Adipocyte (in vitro differentiated cells): Measurements from ENCODE around the gene SOD2.
"Not testable (repeated sequence)": the region's sequence is repeated elsewhere in the genome, so short reads cannot be mapped to it uniquely, and the experiment has no call there.

Source experiments
- DNase-seq: peaks from one replicate; pipeline ENCODE4 v3.0.0-alpha.2; 2015; ENCODE audit warnings: low read depth
- H3K27me3 ChIP-seq: replicated peaks from 2 replicates; pipeline ENCODE4 v1.7.0; 2013; ENCODE audit warnings: mild to moderate bottlenecking, low read length, moderate library complexity; ENCODE audit not compliant: control insufficient read depth, insufficient read depth
- H3K36me3 ChIP-seq: 2 replicates; pipeline ENCODE4 v1.7.0; 2013; ENCODE audit warnings: low read length, mild to moderate bottlenecking, moderate library complexity; ENCODE audit not compliant: control insufficient read depth, insufficient read depth, severe bottlenecking
- H3K4me1 ChIP-seq: 2 replicates; pipeline ENCODE4 v1.7.0; 2013; ENCODE audit warnings: mild to moderate bottlenecking, low read length, moderate library complexity; ENCODE audit not compliant: control insufficient read depth, insufficient read depth
- H3K4me3 ChIP-seq: 2 replicates; pipeline ENCODE4 v1.7.0; 2013; ENCODE audit warnings: mild to moderate bottlenecking, low read length, moderate library complexity
- H3K9ac ChIP-seq: 2 replicates; pipeline ENCODE4 v1.7.0; 2013; ENCODE audit warnings: mild to moderate bottlenecking, low read length, moderate library complexity
- H3K9me3 ChIP-seq: 2 replicates; pipeline ENCODE4 v1.7.0; 2013; ENCODE audit warnings: mild to moderate bottlenecking, low read length, moderate library complexity; ENCODE audit not compliant: control insufficient read depth

SOD2 gene

DNA sequence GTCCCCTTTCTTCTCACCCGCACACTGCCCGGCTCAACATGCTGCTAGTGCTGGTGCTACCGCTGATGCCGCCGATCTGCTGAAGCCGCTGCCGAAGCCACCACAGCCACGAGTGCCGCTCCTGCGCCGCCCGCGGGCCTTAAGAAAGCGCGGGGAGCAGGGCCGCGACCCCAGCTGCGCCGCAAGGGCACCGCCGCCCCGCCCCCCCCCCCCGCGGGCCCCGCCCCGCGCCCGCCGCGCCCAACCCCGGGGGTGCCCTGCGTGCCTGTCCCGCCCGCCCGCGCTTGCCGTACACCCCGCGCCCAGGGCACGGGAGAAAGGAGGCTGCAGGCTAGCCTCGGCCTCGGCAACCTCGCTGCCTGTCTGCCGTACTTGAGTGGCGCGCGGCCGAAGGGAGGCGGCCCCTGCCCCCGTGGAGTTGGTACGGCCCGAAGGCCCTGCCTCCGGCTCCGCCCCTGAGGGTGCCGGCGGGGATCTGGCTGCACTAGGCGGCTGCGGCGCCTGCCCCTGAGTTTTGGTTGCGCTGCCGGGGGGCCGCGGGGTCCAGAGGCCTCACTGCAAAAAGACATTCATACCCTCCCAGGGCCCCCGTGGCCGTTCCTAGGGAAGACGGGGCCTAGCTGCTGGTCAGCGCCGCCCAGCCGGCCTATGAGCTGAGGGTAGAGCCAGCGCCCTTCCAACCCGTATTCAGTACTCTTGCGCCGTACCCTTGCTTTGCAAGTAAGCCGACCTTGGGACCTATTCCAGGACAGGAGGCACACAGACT is at the start of gene SOD2:
SOD2 (minus strand) TSS at position 114 of the 766 bp plus-strand sequence; CDS start at position 40, 74 bp downstream.
- H3K4me3 ChIP-seq, result peak within 1 kb of the TSS; percentile 89
- H3K9ac ChIP-seq, result peak within 1 kb of the TSS; percentile 94
- DNase-seq, result peak; percentile 92
- peaks cover 54% of the 10 kb centered on the region for H3K4me1 ChIP-seq
- no peaks in the 10 kb centered on the region for H3K27me3 ChIP-seq
- peaks cover 27% of the 10 kb centered on the region for H3K36me3 ChIP-seq
- H3K9me3 ChIP-seq, result no peaks in the 10 kb centered on the region

DNA sequence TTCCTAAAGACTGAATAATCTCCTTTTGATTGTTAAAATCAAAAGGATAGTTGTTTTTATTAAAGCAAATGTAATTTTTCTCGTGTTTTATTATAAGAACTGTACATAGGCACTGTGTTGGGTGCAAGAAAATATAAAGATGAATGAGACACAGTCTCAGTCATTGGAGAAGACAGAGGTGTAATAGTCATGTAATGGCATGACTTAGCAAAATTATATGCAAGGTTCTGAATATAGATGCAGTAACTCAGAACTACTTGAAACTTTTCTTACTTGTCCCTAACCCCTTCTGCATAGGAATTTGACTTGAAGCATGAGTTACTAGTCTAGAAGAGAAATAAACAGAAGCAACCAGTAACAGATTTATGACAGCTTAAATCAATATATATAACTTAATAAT is 49.1 kb upstream of the SOD2 start:
- peaks cover 12% of the 10 kb centered on the region for H3K4me1 ChIP-seq
- no peak overlapping the region for H3K9ac ChIP-seq
- no peak for DNase-seq
- H3K4me3 ChIP-seq, result no peak overlapping the region
- H3K27me3 ChIP-seq, result no peaks in the 10 kb centered on the region
- H3K9me3 ChIP-seq, result no peaks in the 10 kb centered on the region
- H3K36me3 ChIP-seq, result peaks cover 98% of the 10 kb centered on the region

DNA sequence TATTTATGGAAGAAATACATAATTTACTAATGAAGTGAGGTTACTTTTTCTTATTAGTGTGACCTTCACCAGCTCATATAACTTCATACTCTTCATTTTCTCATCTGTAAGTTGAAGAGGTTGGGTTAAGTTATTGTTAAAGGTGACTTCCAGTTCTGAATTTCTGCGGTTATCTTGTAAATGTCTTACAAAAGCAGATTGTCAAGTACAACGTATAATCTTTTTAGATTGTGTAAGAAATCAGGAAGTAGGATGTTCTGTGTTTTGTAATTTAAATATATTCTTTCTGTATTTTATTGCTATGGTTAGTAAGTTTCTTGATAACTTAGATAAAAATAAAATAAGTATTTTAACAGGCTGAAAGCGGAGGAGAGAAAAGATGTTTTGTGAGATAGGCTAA is 46.3 kb upstream of the SOD2 start:
- Histone ChIP-seq H3K9ac (no peak overlapping the region), H3K4me1 (peaks cover 12% of the 10 kb centered on the region), H3K27me3 (no peaks in the 10 kb centered on the region), H3K4me3 (no peak overlapping the region), H3K36me3 (peaks cover 75% of the 10 kb centered on the region), H3K9me3 (no peaks in the 10 kb centered on the region)
- no peak for DNase-seq

DNA sequence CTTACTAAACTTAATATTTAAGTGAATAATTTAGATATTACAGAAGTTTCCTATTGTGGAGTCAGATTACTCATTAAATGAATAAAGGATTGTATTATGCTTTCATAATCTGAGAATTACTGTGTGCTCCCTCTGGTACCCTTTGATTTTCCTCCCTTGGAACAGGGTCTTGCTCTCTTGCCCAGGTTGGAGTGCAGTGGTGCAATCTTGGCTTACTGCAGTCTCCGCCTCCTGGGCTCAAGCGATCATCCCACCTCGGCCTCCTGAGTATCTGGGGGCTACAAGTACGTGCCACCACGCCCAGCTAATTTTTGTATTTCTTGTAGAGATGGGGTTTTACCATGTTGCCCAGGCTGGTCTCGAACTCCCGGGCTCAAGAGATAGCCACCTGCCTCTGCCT is 43.9 kb upstream of the SOD2 start:
- peaks cover 12% of the 10 kb centered on the region for H3K4me1 ChIP-seq
- H3K36me3 ChIP-seq, result peaks cover 50% of the 10 kb centered on the region
- H3K4me3 ChIP-seq, result no peak overlapping the region
- no peak for DNase-seq
- H3K9me3 ChIP-seq, result no peaks in the 10 kb centered on the region
- no peaks in the 10 kb centered on the region for H3K27me3 ChIP-seq
- H3K9ac ChIP-seq, result no peak overlapping the region

DNA sequence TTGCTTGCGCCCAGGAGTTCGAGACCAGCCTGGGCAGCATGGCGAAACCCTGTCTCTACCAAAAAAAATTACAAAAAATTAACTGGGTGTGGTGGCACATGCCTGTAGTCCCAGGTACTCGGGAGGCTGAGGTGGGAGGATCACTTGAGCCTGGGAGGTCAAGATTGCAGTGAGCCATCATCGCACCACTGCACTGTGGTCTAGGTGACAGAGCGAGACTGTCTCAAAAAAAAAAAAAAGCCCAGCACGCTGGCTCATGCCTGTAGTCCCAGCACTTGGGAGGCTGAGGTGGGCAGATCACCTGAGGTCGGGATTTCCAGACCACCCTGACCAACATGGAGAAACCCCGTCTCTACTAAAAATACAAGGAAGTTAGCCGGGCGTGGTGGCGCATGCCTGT is 40.4 kb upstream of the SOD2 start:
- not testable (repeated sequence) for H3K9me3 ChIP-seq, DNase-seq, H3K4me3 ChIP-seq, H3K27me3 ChIP-seq, H3K9ac ChIP-seq
- peaks cover 28% of the 10 kb centered on the region for H3K4me1 ChIP-seq
- H3K36me3 ChIP-seq, result peaks cover 21% of the 10 kb centered on the region

DNA sequence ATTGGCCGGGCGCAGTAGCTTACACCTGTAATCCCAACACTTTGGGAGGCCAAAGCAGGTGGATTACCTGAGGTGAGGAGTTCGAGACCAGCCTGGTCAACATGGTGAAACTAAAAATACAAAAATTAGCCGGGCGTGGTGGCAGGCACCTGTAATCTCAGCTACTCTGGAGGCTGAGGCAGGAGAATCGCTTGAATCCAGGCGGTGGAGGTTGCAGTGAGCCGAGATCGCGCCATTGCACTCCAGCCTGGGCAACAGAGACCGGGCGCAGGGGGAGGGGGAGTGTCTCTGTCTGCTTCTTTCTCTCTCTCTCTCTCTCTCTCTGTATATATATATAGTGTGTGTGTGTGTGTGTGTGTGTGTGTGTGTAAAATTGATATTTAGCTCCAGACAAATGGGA is 39.5 kb upstream of the SOD2 start:
- not testable (repeated sequence) for H3K4me3 ChIP-seq, H3K27me3 ChIP-seq, H3K9ac ChIP-seq, DNase-seq, H3K9me3 ChIP-seq
- Histone ChIP-seq H3K36me3 (peaks cover 12% of the 10 kb centered on the region), H3K4me1 (peaks cover 20% of the 10 kb centered on the region)

DNA sequence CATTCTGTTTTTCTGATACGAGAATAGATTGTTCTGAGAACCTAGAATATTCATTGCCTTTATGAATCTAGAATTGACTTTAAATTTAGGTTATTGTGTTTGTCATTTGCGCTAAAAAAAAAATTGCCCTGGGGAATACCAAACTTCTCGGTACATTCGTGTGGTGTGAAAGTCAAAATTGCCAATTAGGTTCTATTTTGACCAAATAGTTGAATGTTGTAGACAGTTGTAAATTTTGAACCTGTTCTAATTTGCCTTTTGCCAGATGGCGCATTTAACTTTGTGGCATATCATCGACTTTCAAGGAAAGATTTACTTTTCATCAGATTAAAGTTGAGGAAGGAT is 37.3 kb upstream of the SOD2 start:
- H3K4me1 ChIP-seq, result peaks cover 28% of the 10 kb centered on the region
- peaks cover 4% of the 10 kb centered on the region for H3K36me3 ChIP-seq
- H3K27me3 ChIP-seq, result no peaks in the 10 kb centered on the region
- peak overlapping the region; percentile 99 for H3K9ac ChIP-seq
- no peak for DNase-seq
- no peaks in the 10 kb centered on the region for H3K9me3 ChIP-seq
- peak overlapping the region; percentile 98 for H3K4me3 ChIP-seq

DNA sequence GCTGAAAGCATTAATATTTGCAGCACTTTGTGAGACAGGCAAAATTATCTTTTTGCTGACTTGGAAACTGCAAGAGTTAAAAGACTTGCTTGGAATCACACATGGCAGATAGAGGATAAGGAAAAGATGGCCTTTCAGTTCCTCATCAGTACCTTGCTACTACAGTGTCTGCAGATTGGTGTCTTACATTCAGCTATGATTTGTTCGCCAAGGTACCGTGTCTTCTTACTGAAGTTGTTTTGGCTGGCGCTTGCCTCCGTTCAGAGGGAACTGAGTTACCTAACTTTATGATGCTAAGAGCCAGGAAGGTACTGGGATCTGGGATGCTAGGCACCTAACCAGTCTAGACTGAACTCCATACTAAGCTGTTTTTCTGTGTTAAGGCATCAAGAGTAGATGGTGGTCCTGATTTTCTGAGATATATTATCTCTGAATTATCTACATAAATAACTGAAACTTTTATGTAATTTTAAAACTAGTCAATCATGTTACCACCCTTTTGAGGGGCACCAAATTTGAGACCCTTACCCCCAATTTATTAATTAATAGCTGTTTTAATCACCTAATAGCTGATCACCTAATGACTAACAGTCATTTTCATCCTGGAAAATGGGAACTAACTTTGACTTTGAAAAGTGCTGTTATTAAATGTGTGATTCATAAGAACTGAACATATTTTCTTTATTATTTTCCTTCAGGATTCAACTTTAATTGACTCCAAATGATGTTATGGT is 36.7 kb upstream of the SOD2 start:
- no peaks in the 10 kb centered on the region for H3K9me3 ChIP-seq
- DNase-seq, result peak; percentile 31
- H3K4me1 ChIP-seq, result peaks cover 29% of the 10 kb centered on the region
- no peaks in the 10 kb centered on the region for H3K27me3 ChIP-seq
- H3K4me3 ChIP-seq, result peak overlapping the region; percentile 98
- peak overlapping the region; percentile 99 for H3K9ac ChIP-seq
- peaks cover 4% of the 10 kb centered on the region for H3K36me3 ChIP-seq

DNA sequence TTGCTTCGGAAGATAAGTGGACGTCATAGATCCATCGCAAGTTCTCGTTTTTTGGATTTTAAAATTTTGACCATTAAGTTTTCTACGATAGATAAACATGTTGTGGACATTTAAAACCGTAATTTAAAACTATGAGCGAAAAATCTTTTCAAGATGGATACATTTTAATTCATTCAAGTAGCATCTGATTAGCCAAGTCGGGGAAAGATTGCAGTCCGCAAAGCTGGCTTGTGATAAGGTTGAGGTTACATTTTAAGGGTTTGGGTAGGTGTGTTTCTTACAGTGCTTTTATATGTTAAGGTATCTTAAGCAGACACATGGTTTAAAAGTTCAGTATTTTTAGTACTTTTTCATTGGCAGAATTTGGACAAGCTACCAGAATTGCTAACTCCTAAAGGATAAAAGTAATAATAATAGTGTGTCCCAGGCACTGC is 35.5 kb upstream of the SOD2 start:
- no peaks in the 10 kb centered on the region for H3K9me3 ChIP-seq
- peak overlapping the region; percentile 99 for H3K9ac ChIP-seq
- peaks cover 4% of the 10 kb centered on the region for H3K36me3 ChIP-seq
- no peaks in the 10 kb centered on the region for H3K27me3 ChIP-seq
- peak; percentile 50 for DNase-seq
- peak overlapping the region; percentile 98 for H3K4me3 ChIP-seq
- peaks cover 29% of the 10 kb centered on the region for H3K4me1 ChIP-seq

DNA sequence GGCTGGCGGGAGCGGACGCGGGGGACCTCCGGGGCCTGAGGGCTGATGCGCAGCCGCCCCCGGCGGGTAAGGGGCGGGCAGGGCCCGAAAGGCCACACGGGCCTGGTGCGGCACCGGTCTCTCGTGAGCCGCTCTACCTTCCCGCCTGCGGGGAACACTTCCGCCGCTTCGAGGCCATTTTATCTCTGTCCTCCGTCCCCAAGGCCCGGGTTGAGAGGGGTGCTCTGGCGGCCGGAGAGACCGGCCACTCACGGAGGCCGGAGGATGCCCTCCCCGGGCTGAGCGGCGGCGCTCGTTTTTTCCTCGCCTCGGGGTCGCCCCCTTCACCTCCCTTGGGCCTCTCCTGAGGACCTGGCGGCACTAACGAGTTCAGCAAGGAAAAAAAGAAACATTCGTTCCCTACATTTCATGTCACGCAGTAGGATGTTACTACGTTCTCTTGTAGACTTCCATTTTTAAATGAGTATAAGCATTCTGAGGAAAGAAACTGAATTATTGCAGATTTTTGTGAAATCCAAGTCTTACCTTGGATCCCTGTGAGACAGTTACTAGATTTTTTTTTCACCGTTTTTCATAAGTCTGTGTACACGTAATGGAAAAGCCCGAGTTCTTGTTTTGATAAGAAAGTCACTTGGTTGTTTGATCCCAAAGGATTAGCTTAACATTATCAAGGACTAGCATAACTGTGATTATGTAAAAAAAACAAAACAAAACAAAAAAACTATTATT is 34.8 kb upstream of the SOD2 start:
- H3K9ac ChIP-seq, result peak overlapping the region; percentile 99
- no peaks in the 10 kb centered on the region for H3K9me3 ChIP-seq
- H3K4me1 ChIP-seq, result peaks cover 29% of the 10 kb centered on the region
- H3K4me3 ChIP-seq, result peak overlapping the region; percentile 98
- peak; percentile 67 for DNase-seq
- H3K36me3 ChIP-seq, result peaks cover 4% of the 10 kb centered on the region
- H3K27me3 ChIP-seq, result no peaks in the 10 kb centered on the region
